GM21528 (cell line): ENCODE measurements around the gene MT1M.
"Not testable (repeated sequence)": the region's sequence is repeated elsewhere in the genome, so short reads cannot be mapped to it uniquely, and the experiment has no call there.

Experiments used
- ATAC-seq: cut with Tn5 transposase; IDR thresholded peaks from one replicate; pipeline ENCODE4 v1.9.1; 2021; ENCODE audit warnings: mild to moderate bottlenecking, moderate library complexity; ENCODE audit not compliant: unreplicated experiment, low FRiP score

Gene MT1M

GRCh38 chr16:56645311-56645710 is 12.9 kb downstream of the MT1M start:
- ATAC-seq, result no peak

GRCh38 chr16:56645838-56646237 is 13.4 kb downstream of the MT1M start:
- ATAC-seq, result no peak

GRCh38 chr16:56647641-56648431 is 15.4 kb downstream of the MT1M start:
- no peak for ATAC-seq

DNA sequence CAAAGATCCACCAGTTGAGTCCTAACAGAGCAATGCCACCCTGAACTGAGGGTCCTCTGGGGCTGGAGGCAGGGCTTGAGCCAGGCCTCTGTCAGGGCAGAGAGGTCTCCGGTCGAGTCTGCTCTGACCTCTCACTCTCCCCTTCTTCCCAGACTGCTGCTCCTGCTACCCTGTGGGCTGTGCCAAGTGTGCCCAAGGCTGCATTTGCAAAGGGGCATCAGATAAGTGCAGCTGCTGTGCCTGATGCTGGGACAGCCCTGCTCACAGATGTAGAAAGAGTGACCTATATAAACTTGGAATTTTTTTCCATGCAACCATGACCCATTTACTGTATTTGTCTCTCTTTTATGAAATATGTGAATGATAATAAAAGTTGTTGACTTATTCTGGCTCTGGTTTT is 16.8 kb downstream of the MT1M start:
- no peak for ATAC-seq

DNA sequence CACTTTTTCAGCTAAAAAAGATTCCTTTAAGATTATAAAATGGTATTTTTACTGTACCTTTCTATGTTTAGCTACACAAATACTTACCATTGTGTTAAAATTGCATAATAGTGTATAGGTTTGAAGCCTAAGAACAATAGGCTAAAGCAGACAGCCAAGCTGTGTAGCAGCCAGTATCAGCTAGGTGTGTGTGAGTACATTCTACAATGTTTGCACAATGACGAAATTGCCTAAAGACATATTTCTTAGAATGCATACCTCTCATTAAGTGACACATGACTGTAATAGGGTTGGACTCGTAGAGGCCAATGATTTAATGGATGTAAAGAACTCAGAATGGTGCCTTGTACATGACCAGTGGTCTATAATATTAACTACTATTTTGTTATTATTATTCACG is 17.4 kb downstream of the MT1M start:
- ATAC-seq, result no peak

DNA sequence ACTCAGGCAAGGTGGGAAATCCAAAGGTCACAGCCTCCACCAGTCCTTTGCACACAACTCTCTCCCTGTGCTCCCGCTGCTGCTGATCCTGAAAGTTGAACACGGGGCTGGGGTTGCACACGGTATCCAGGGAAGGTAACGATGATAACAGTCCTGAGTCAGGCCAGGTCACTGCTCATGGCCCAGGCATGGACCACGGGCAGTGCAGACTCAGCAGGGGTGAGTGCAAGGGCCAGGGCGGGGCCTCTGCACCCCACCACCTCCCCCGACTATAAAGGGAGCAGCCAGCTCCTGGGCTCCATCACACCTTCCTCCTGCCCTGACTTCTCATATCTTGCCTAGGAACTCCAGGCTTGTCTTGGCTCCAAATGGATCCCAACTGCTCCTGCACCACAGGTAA is 19.1 kb downstream of the MT1M start, which contains the start of gene MT1B:
TSS of gene MT1B (plus strand) at position 301 of the 400 bp plus-strand sequence. CDS start at position 369, 68 bp downstream.
- no peak for ATAC-seq

- no peak for ATAC-seq
Measured at GRCh38 chr16:56652600-56652999, 20.1 kb downstream of the MT1M start.

DNA sequence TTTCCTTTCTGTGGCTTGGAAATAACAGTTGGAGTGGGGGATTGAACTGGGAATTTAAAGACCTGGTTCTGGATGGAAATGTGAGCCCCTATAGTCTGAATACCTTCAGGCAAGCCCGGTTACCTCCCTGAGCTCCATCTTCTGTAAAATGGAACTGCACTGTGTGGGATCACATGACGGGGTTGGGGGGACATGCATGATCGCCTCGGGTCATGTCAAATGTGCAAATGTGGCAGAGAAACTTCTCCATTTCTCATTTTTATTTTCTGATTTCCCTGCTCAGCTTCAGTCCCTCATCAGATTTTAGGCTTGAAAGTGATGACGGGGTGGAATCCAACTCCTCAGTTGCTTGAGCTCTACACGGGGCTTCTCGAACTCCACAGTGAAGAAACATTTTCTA is 20.8 kb downstream of the MT1M start:
- ATAC-seq, result no peak

GRCh38 chr16:56657555-56658326 is 25.3 kb downstream of the MT1M start, which contains the start of gene MT1F:
Gene MT1F, plus strand, starts transcription at chr16:56657959. Its CDS starts 100 bp downstream, at chr16:56658059.
- no peak for ATAC-seq

- ATAC-seq, result no peak
Measured at GRCh38 chr16:56658327-56658875, 25.9 kb downstream of the MT1M start.

- ATAC-seq, result no peak
Measured at GRCh38 chr16:56662357-56663354, 30.2 kb downstream of the MT1M start.

DNA sequence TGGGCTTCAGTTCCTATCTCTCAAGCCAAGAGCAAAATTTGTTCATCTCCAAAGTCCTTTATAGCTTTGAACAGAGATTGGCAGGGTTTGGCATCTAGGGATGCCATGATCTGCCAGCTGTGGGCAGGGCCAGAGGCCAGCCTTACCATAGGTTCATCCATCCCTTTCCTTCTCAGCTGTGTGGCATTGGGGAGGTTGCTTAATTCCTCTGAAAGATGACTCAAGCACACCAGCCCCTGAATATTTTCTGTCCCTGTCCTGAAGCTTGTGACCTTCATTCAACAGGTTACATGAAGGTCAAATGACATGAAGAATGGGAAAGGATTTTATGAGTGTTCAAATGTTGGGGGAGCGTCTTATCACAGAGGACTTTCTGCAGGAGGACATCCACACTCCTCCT is 32.0 kb downstream of the MT1M start:
- ATAC-seq, result no peak

- ATAC-seq, result not testable (repeated sequence)
Measured at GRCh38 chr16:56665286-56666261, 33.1 kb downstream of the MT1M start.

GRCh38 chr16:56667581-56668571 is 35.4 kb downstream of the MT1M start, which contains the start of gene MT1G:
Gene MT1G, minus strand, starts transcription at chr16:56668065. Its CDS starts 72 bp downstream, at chr16:56667993.
- ATAC-seq, result no peak

DNA sequence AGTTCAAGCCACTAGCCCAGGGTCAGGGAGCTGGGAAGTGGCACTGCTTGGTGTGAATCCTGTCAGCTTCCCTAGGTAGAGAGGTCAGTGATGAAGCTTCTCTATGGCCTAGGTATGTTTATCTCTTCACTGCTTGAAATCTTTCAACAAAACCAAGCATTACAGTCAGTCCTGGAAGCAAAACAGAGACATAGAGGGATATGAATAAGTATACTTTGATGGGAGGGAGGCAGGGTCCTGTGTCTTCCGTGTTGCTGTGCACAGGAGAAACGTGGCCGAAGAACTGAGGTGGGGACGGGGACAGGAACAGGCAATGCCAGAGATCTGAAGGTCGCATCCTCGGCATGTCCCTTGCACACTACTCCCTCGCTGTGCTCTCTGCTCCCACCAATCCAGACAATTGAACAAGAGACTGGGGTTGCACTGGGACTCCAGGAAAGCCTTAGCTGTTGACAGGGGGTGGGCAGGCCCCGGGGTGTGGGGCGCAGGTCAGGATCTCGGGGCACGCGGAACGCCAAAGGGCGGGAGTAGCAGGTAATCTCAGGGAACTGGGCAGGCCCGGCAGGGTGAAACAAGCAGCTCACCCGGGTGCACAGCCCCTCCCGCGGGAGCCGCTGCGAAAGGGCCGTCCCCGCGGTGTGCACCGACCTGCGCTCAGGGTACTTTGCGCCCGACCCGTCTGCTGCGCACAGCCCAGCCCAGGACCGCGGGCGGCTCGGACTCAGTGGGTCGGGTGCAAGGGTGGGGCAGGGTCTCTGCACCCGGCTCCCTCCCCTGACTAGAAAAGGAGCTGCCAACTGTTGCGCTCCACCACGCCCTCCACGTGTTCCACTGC is 36.8 kb downstream of the MT1M start, which contains the start of gene MT1H:
TSS of gene MT1H (plus strand) at position 810 of the 835 bp plus-strand sequence. CDS start 71 bp downstream, outside the sequence.
- ATAC-seq, result no peak

GRCh38 chr16:56669840-56670619 is 37.6 kb downstream of the MT1M start:
- ATAC-seq, result no peak
